ENCODE data around the gene GNL2. TPM values are rescaled to one million over a fixed set of nuclear protein-coding genes. Genes with fewer than 3 reads are reported as not detected.

GNL2 gene
- total and polyA plus RNA-seq, 9 of the 15 experiments (the other 6 are each of a cell fraction or from before 2014, with no cell fraction given), result 156 to 371 (median 263) TPM

DNA sequence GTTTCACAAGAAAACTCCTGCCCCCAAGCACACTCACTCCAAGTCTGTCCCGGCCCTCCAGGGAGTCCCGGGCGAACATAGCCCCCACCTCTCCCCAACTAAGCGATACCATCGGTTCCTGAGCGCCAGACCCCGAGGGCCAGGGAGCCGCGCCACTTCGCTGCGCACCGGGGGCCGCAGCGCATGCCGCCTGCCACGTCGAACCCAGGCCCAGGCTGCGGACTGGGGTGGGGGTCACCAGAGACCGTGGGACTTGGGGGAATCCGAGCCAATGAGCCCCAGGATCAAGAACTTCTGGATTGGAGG lies 38.2 kb upstream of the GNL2 start (continued):
- TF ChIP-seq EWSR1 (IDR thresholded peaks at IDR 0.05; ENCODE audit: borderline replicate concordance, low read depth, partially characterized antibody) (no peak), ZNF79 (CRISPR knock-in tag; IDR thresholded peaks at IDR 0.05; ENCODE audit: low read depth) (no peak)

DNA sequence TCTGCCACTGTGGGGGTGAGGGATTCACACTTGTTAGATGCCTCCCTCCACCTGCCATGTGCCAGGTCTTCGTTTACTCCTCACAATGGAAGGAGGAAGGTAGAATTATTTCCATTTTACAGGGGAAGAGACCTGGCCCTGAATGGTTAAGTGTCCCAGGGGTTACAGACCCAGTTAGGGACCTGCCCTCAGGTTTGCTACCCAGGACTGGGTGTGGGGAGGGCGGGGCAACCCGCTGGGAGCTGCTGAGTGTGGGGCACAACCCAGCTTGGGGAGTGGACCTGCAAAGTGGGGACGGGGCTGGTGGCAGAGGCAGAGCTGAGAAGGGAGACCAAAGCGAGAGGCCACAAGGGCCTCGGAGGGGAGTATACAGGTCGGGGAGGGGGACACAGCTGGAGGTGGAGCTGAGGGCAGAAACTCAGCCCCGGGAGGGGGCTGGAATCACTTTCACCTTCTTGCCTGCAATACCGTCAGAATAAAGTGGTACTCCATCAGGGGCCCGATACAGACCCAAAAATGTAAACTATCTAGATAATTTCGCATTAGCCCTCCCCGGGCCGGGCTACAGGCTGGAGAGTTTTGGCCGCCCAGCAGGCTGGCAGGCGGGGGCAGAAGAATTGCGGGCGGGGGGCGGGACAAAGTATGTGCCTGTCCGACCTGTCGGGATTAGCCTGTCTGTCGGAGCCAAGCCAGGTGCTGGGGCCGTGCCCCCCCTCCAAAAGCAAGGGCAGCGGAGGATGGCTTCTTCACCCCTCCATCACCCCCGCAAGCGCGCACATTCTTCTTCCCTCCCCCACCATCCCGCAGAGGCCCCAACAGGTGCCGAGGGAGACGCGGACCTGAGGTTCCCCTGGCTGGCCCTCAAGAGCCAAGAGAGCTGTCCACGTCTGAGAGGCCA lies 37.6 kb upstream of the GNL2 start:
- H3K36me3 ChIP-seq (ENCODE audit: control insufficient read depth, insufficient read depth, low read length), result no peaks in the 10 kb centered on the region
- peaks cover 0 to 25% of the 10 kb centered on the region in 2 experiments; a peak in 1 of 5 replicates for H3K4me1 ChIP-seq (replicated peaks in 1 of 2; ENCODE audit: control insufficient read depth in 2 of 2, insufficient read depth in 2 of 2, low read length in 2 of 2)
- peaks cover 19% of the 10 kb centered on the region; the same call in 1 of the 2 replicates for H4K20me1 ChIP-seq (replicated peaks; ENCODE audit: control insufficient read depth, insufficient read depth, low read length)
- no peak overlapping the region; a peak in 1 of 4 replicates for H3K9ac ChIP-seq (ENCODE audit: insufficient read depth in 1 of 2, low read depth in 2 of 2, low read length in 2 of 2)
- H3K27ac ChIP-seq (ENCODE audit: extremely low read depth, low read depth, low read length), result no peak overlapping the region
- H3K4me2 ChIP-seq (ENCODE audit: insufficient read depth, low read length), result no peak overlapping the region
- no peaks in the 10 kb centered on the region for H3K79me2 ChIP-seq (ENCODE audit: control insufficient read depth, insufficient read depth, low read length)
- intact Hi-C loops (cut with micrococcal nuclease), result no loop called here
- POLR2A ChIA-PET, result interaction anchor here (1.0 to 1.2 kb wide), 2 partner anchors 8 to 24 kb away, joined by 3 read pairs; no protein-coding TSS in a partner anchor
- BruUV-seq (replicated peaks), result no TSS peak
- no peak for FAIRE-seq
- WGBS (ENCODE audit: insufficient coverage, low coverage, missing lambda C conversion rate), result 1% methylated on average over 30 of the region's 31 CpGs
- H3K27me3 ChIP-seq (ENCODE audit: control insufficient read depth in 2 of 2, insufficient read depth in 2 of 2, low read length in 2 of 2), result peaks cover 86 to 88% of the 10 kb centered on the region in 2 experiments
- H3K9me3 ChIP-seq (replicated peaks; ENCODE audit: control insufficient read depth, insufficient read depth, low read depth, low read length), result no peaks in the 10 kb centered on the region
- in situ Hi-C loops (cut with MboI), result no loop called here
- CTCF ChIA-PET (ENCODE audit: low intra/inter-chr PET ratio), result no interaction called here
- H3K9me1 ChIP-seq (ENCODE audit: control insufficient read depth, insufficient read depth, low read length), result no peaks in the 10 kb centered on the region
- H2AFZ ChIP-seq (ENCODE audit: low read depth, low read length), result no peak overlapping the region
- TF ChIP-seq MCM5 (IDR thresholded peaks at IDR 0.05; ENCODE audit: low read depth) (no peak), SRSF3 (IDR thresholded peaks at IDR 0.05; ENCODE audit: insufficient read depth, low read length) (no peak), NCOA6 (IDR thresholded peaks at IDR 0.05) (no peak), MAFG (tag; conservative IDR thresholded peaks at IDR 0.05) (no peak), SREBF1 (IDR thresholded peaks at IDR 0.05; ENCODE audit: borderline replicate concordance, low read depth, low read length) (no peak), ZNF3 (CRISPR knock-in tag; IDR thresholded peaks at IDR 0.05) (no peak), NFXL1 (CRISPR knock-in tag; IDR thresholded peaks at IDR 0.05) (no peak), HLTF (IDR thresholded peaks at IDR 0.05) (no peak), MED1 (CRISPR knock-in tag; IDR thresholded peaks at IDR 0.05; ENCODE audit: borderline replicate concordance) (no peak), PRMT5 (CRISPR knock-in tag; IDR thresholded peaks at IDR 0.05) (no peak), NR1H2 (CRISPR knock-in tag; IDR thresholded peaks at IDR 0.05) (no peak), HCFC1 (IDR thresholded peaks at IDR 0.05; ENCODE audit: low read depth, low read length) (no peak)
- no peak overlapping the region for H3K4me3 ChIP-seq
- DNase-seq (ENCODE audit: extremely low read depth in 1 of 4, low spot score in 3 of 4), result no peak
- ATAC-seq, result no peak
